HG02973 (cell line): ENCODE measurements around the gene JUN.
"Not testable (repeated sequence)": the region's sequence is repeated elsewhere in the genome, so short reads cannot be mapped to it uniquely, and the experiment has no call there.

ENCODE experiments used
- ATAC-seq: cut with Tn5 transposase; IDR thresholded peaks from one replicate; pipeline ENCODE4 v1.9.1; 2021; ENCODE audit warnings: moderate library complexity; ENCODE audit not compliant: unreplicated experiment

Gene JUN

GRCh38 chr1:58809325-58810010 is 25.6 kb upstream of the JUN start:
- no peak for ATAC-seq

GRCh38 chr1:58808077-58808476 is 24.2 kb upstream of the JUN start:
- ATAC-seq, result no peak

- peak; percentile 47 for ATAC-seq
Measured at GRCh38 chr1:58805716-58806571, 22.1 kb upstream of the JUN start.

GRCh38 chr1:58804853-58805565 is 21.2 kb upstream of the JUN start:
- ATAC-seq, result no peak

GRCh38 chr1:58803858-58804257 is 20.0 kb upstream of the JUN start:
- no peak for ATAC-seq

- no peak for ATAC-seq
Measured at GRCh38 chr1:58802640-58803399, 19.0 kb upstream of the JUN start.

GRCh38 chr1:58801286-58801685 is 17.4 kb upstream of the JUN start:
- ATAC-seq, result not testable (repeated sequence)

GRCh38 chr1:58799650-58800049 is 15.8 kb upstream of the JUN start:
- ATAC-seq, result no peak

GRCh38 chr1:58798910-58799442 is 15.1 kb upstream of the JUN start:
- ATAC-seq, result no peak

GRCh38 chr1:58796416-58796815 is 12.6 kb upstream of the JUN start:
- no peak for ATAC-seq

- ATAC-seq, result no peak
Measured at GRCh38 chr1:58794585-58794984, 10.7 kb upstream of the JUN start.

- ATAC-seq, result no peak
Measured at GRCh38 chr1:58792846-58793245, 9.0 kb upstream of the JUN start.

GRCh38 chr1:58791106-58791505 is 7.3 kb upstream of the JUN start:
- no peak for ATAC-seq

GRCh38 chr1:58789996-58790660 is 6.3 kb upstream of the JUN start:
- no peak for ATAC-seq

GRCh38 chr1:58789322-58789856 is 5.5 kb upstream of the JUN start:
- ATAC-seq, result no peak

- ATAC-seq, result no peak
Measured at GRCh38 chr1:58788259-58788658, 4.4 kb upstream of the JUN start.

GRCh38 chr1:58786927-58787245 is 3.0 kb upstream of the JUN start:
- ATAC-seq, result no peak

GRCh38 chr1:58786184-58786926 is 2.5 kb upstream of the JUN start:
- ATAC-seq, result no peak

- no peak for ATAC-seq
Measured at GRCh38 chr1:58785442-58786058, 1.7 kb upstream of the JUN start.
